ENCODE measurements around the gene MYOZ2.
"Not testable (repeated sequence)": the region's sequence is repeated elsewhere in the genome, so short reads cannot be mapped to it uniquely, and the experiment has no call there.

The MYOZ2 gene

DNA sequence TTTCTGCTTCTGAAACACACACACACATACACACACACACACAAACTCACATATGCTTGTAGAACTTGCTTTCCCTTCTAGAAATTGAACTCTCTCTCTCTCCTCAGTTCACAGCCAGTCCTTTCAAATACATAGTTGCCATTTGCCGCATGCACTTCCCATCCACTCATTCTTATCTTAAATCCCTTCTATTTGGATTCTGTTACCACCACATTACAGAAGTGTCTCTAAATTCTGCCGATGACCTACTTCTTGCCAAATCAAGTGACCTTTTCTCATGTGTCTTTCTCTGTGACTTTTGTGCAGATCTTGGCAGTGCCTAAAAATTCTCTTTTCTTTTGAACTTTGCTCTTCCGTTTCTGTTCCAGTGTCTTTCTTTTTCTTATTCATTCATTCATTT lies 7.5 kb upstream of the MYOZ2 start:
- DNase-seq (ENCODE audit: low read depth): no peak

DNA sequence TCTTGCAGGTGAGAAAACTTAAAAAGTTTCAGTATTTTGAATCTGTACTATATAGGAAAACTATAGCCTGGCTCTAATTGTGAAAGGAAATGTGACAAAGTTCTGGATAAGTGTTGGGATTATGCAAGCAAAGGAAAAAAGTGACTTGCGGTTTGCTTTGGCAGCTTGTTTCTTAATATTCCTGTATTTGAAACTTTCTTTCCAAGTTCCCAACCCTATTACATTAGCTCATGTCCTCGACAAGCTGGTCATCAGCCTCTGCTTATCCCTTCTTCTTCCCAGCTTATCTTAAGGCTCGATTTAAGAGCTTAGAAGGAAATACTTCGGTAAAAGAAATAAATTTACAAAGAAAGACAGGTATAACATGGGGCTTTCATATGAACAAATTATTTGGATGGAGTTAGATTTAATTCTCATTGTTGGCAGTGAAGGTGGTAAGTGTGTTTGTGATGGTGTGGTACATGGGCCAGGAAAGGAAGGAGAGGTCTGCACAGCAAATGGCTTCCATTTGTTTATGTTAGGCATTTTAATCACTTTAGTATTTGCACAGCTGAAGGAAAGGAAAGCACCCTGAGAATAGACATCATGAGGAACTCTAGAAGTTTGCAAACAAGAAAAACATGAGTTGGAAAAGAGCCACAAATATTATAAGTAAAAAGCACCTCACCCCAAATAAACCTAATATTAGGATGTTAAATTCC lies 5.1 kb upstream of the MYOZ2 start:
- no peak for DNase-seq (ENCODE audit: low read depth)

- DNase-seq (ENCODE audit: low read depth): no peak
Measured at GRCh38 chr4:119131164-119131563, 4.5 kb upstream of the MYOZ2 start.

DNA sequence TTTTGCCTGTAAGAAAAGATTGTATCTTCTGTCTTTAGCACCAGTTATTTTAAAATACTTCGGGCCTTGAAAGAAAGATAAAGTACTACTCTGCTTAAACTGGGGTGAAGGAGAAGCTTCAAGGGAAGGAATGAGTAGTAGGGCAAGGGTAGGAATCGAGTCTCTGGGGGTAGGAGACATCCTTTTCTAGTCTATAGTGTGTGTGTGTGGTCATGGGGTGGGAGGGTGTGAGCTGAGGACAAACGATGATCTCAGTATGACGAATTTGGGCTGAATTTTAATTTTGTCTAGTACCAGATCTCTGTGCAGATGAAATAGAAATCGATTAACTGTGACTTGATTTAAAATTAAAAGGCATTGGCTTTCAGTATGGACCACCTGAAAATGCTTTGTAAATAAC lies 3.3 kb upstream of the MYOZ2 start:
- DNase-seq (ENCODE audit: low read depth): no peak

DNA sequence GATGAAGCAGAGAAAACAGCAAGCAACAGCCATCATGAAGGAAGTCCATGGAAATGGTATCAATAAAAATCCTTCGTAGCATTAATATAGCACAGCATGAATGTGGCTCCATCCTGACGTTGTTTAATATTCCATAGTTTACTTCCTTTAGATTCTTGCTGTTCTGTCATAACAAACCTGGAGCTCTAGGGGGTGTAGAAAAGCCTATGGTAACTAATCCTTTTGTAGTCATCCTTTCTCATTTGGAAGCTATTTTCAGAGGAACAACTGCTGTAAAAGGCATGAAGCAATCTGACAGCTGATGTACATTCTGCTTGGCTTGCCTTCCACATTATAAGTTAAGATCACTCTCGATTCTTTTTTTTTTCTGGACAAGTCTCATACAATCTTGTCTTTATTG lies 914 bp downstream of the MYOZ2 start:
- no peak for DNase-seq (ENCODE audit: low read depth)

DNA sequence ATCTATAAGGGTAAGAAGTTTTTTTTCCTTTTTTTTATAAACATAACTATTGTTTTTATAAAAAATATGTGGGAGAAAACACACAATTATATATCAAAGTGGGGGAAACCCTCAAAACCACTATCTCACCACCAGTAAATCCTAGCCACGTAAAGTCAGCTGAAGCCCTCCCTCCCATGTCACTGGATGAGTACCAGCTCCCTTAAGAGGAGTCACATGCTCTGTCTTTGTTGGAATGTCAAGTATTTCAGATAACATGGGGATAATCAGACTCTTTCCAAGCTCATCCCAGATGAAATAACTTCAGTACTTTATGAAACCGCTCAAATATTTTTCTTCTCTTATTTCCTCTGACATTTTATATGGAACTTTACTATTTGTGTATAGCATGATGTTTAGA lies 2.4 kb downstream of the MYOZ2 start:
- DNase-seq (ENCODE audit: low read depth): no peak

DNA sequence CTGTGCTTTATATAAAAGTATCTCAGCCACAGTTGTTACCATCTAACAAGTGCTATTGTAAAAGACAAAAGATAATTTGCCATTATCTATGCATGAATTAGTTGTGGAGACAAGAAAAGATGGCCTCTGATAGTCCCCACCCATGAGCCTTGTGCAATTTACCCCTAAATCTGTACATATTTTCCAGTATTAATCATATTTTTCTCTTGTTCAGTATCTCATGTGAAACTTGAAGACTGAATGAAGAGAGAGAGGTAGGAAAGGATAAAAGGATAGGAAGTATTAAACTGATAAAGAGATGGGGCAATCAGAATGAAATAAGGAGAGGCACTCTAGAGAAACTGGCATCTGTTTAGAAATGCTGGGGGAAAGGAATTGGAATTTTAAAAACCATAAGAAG lies 3.7 kb downstream of the MYOZ2 start:
- no peak for DNase-seq (ENCODE audit: low read depth)

- no peak for DNase-seq (ENCODE audit: low read depth)
Measured at GRCh38 chr4:119139822-119140252, 4.2 kb downstream of the MYOZ2 start.

DNA sequence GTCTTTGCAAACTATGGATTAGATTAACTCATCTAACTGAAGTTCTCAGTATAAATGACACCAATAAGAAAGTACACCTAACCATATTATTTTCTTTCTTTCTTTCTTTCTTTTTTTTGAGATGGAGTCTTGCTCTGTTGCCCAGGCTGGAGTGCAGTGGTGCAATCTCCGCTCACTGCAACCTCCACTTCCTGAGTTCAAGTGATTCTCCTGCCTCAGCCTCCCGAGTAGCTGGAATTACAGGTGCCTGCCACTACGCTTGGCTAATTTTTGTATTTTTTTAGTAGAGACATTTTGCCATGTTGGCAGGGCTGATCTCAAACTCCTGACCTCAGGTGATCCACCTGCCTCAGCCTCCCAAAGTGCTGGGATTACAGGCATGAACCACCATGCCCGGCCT lies 5.7 kb downstream of the MYOZ2 start:
- DNase-seq (ENCODE audit: low read depth): not testable (repeated sequence)

DNA sequence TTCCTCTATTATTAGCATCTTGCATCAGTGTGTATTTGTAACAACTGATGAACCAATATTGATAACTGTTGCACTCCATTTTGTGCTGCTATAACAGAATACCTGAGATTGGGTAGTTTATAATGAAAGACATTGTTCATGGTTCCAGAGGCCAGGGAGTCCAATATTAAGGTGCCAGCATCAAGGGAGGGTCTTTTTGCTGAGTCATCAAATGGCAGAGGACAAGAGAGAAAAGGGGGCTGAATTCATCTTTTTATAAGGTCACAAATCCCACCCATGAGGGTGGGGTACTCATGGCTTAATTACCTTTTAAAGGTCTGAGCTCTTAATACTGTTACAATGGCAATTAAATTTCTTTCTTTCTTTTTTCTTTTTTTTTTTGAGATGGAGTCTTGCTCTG lies 7.2 kb downstream of the MYOZ2 start:
- DNase-seq (ENCODE audit: low read depth): no peak

GRCh38 chr4:119143341-119143740 lies 7.7 kb downstream of the MYOZ2 start:
- DNase-seq (ENCODE audit: low read depth): not testable (repeated sequence)

GRCh38 chr4:119149110-119149509 lies 13.5 kb downstream of the MYOZ2 start:
- no peak for DNase-seq (ENCODE audit: low read depth)

- DNase-seq (ENCODE audit: low read depth): no peak
Measured at GRCh38 chr4:119151161-119151560, 15.5 kb downstream of the MYOZ2 start.

DNA sequence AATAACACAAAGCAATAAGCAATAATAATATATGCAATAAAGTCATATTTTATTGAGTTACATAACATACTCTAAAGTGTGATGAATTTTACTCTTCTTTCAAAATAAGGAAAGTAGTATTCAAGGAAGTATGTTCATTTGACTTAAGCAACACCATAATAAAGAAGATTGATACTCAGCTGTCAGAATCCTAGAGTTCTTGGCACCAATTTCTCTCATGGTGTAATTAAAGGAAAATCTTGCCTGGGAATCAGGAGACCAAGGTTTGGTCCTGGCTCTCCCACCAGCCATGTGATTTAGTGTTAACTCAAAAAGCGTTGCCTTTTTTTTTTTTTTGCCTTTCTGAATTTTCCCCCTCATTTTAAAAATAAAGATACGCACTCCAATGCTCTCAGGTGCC lies 17.1 kb downstream of the MYOZ2 start:
- DNase-seq (ENCODE audit: low read depth): no peak

GRCh38 chr4:119162174-119162573 lies 26.5 kb downstream of the MYOZ2 start:
- DNase-seq (ENCODE audit: low read depth): no peak

DNA sequence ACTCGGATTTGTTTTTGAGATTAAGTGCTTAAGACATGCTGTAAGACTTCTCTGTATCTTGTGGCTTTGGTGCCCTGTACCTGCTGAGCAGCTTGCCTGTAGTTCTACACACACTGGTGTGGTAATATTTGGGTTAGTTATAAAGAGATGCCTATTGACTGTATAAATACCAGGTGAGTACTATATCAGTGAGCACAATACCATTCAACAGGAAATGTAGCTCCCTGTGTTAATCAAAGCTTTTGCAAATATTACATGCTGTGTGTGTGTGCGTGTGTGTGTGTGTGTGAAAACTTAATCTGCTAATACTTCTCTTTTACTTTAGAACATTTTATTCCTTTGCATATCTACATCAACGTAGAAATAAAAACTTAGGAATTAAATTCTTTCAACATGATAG lies 30.1 kb downstream of the MYOZ2 start:
- no peak for DNase-seq (ENCODE audit: low read depth)

DNA sequence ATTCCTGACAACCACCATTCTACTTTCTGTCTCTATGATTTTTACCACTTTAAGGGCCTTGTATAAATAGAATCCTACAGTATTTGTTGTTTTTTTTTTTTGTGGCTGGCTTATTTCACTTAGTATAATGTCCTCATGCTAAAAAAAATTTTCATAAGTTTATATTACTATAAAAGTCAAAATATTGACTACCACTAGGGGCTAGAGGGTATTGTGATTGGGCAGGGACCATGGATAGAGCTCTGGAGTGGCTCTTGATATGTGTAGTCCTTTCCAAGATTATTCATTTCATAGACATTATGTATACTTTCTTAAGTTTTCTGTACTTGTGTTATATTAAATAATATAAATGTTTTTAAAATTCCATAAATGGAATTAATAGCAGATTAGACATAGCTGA lies 34.6 kb downstream of the MYOZ2 start:
- DNase-seq (ENCODE audit: low read depth): no peak

GRCh38 chr4:119172223-119172622 lies 36.6 kb downstream of the MYOZ2 start:
- DNase-seq (ENCODE audit: low read depth): no peak

- not testable (repeated sequence) for DNase-seq (ENCODE audit: low read depth)
Measured at GRCh38 chr4:119173729-119174361, 38.2 kb downstream of the MYOZ2 start.

DNA sequence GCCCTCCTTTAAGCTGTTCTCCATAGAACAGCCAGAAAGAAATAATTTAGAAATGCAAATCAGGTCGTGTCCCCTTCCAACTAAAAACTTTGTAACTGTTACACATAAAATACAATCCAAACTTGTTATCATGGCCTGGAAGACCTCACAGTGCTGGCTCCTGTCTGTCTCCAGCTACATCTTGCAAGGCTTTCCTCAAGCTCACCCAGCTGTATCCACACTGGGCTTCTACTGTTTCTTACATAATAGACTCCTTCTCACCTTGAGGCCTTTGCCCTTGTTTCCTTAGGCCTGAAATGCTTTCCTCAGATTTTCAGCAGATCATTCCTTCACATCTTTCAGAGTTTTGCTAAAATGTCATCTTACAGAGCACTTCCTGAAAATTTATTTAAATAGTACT lies 43.4 kb downstream of the MYOZ2 start:
- DNase-seq (ENCODE audit: low read depth): no peak

DNA sequence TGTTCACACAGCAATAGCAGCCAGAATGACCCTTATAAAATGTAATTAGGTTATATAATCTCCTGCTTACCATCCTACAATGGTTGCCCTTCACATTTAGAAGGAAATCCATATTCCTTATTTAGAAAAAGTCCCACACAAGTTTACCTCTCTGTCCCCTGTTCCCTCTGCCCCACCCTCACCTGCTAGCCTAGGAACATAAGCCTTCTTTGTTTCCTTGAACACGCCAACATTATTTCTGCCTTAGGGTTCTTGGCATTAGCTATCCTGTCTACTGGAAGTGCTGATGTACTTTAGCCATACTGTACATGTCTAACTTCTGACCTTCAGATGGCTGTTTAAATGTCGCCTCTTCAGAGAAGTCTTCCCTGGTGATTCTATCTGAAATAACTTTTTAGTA lies 48.5 kb downstream of the MYOZ2 start:
- DNase-seq (ENCODE audit: low read depth): no peak

DNA sequence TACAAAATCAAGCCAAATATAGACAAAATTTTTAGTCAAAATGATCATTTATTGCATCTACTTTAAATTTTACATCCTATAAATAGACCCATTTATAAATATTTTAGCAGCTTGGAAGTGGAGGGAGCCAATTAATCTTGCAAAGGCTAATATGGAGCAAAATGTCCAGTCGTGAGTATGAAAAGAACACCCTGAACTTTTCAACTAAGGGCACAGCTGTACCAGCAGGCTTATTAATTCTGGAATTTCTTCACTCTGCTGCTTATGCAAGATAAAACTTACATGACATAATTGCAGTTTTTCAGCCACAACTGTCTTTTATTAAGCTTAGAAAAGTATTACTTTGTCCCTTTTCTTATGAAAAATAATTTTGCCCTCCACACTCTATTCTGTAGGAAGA lies 54.0 kb downstream of the MYOZ2 start:
- no peak for DNase-seq (ENCODE audit: low read depth)

- DNase-seq (ENCODE audit: low read depth): no peak
Measured at GRCh38 chr4:119190354-119190753, 54.7 kb downstream of the MYOZ2 start.

DNA sequence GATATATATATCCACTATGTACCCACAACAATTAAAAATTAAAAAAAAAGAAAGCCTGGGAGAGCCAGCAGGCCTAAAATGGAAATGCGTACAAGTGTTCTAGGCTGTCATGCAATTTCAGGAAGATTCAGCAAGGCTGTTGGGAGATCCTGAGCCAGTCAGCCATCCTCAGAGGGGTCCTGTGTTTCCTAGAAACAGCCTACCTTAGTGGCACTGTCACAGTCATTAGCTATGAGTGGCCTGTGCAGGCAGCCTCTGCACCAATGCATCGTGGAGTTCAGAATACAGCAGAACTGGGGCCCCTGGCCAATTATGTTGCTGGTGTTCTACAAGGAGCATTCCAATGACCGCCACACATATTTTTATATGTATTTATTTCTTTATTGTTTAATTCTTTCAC lies 55.9 kb downstream of the MYOZ2 start:
- DNase-seq (ENCODE audit: low read depth): no peak
